K562 (cell line): ENCODE data around the gene NUSAP1. TPM values are rescaled to one million over a fixed set of nuclear protein-coding genes. Genes with fewer than 3 reads are reported as not detected.
A peak's percentile ranks its signal among the peaks of the same experiment; 100 is the strongest.

ENCODE experiments used
- ATF3 ChIP-seq, 2 experiments: fragments of 450-650 bp in 1 of 2; sonication (generic) in 1 of 2; formaldehyde crosslinking in 1 of 2; IDR thresholded peaks in 1 of 2; conservative IDR thresholded peaks in 1 of 2; 2 replicates each; pipeline versions ENCODE4 v1.6.1 to v1.8.1; 2016 to 2023; ENCODE audit warnings: mild to moderate bottlenecking in 2 of 2, moderate library complexity in 2 of 2, inconsistent platforms in 1 of 2, missing genetic modification reagents in 1 of 2
- CC2D1A ChIP-seq: fragments of 450-650 bp; IDR thresholded peaks from 2 replicates; pipeline ENCODE4 v1.6.1; 2017; ENCODE audit warnings: mild to moderate bottlenecking
- CEBPB ChIP-seq: fragments of 450-650 bp; IDR thresholded peaks from 2 replicates; pipeline ENCODE4 v1.6.1; 2016; ENCODE audit warnings: missing genetic modification characterization, missing compliant biosample characterization
- DACH1 ChIP-seq: fragments of 450-650 bp; IDR thresholded peaks from 2 replicates; pipeline ENCODE4 v1.6.1; 2018; ENCODE audit not compliant: partially characterized antibody
- EHMT2 ChIP-seq: fragments of 450-650 bp; IDR thresholded peaks from 2 replicates; pipeline ENCODE4 v1.6.1; 2018; ENCODE audit warnings: antibody characterized with exemption
- ELF2 ChIP-seq: fragments of 250-450 bp; sonication (Bioruptor Pico); IDR thresholded peaks from 2 replicates; pipeline ENCODE4 v1.5.0; 2021; ENCODE audit warnings: mild to moderate bottlenecking
- FOXM1 ChIP-seq, 2 experiments: fragments of 450-650 bp in 1 of 2; sonication (generic) in 1 of 2; formaldehyde crosslinking in 1 of 2; IDR thresholded peaks; 2 replicates each; pipeline versions ENCODE4 v1.6.1 to v1.9.0; 2017 to 2022; ENCODE audit warnings: low read depth in 2 of 2, mild to moderate bottlenecking in 2 of 2, missing genetic modification reagents in 1 of 2, moderate library complexity in 1 of 2
- GATA2 ChIP-seq: sonication (generic); formaldehyde crosslinking; IDR thresholded peaks from 2 replicates; pipeline ENCODE4 v1.4.0; 2020; ENCODE audit warnings: mild to moderate bottlenecking, missing genetic modification reagents
- HLTF ChIP-seq: fragments of 450-650 bp; IDR thresholded peaks from 2 replicates; pipeline ENCODE4 v1.6.1; 2016
- MYC ChIP-seq, 2 experiments: fragments of 250-450 bp in 1 of 2; sonication (Bioruptor Pico) in 1 of 2; IDR thresholded peaks; 2 replicates each; pipeline versions ENCODE4 v1.5.1 to v1.6.1; 2012 to 2021; ENCODE audit warnings: low read depth in 2 of 2, borderline replicate concordance in 1 of 2, improper control_type of control experiment in 1 of 2, low read length in 1 of 2, mild to moderate bottlenecking in 1 of 2, moderate library complexity in 1 of 2
- NR2C1 ChIP-seq, 2 experiments: fragments of 450-650 bp; IDR thresholded peaks; 2 replicates each; pipeline ENCODE4 v1.6.1; 2017; ENCODE audit warnings: mild to moderate bottlenecking in 2 of 2, antibody characterized with exemption in 1 of 2, inconsistent platforms in 1 of 2, missing compliant biosample characterization in 1 of 2, missing genetic modification characterization in 1 of 2
- PHB2 ChIP-seq: fragments of 450-650 bp; IDR thresholded peaks from 2 replicates; pipeline ENCODE4 v1.6.1; 2017; ENCODE audit warnings: low read depth
- RNF219 ChIP-seq: fragments of 250-450 bp; sonication (Bioruptor Pico); IDR thresholded peaks from 2 replicates; pipeline ENCODE4 v1.5.0; 2022; ENCODE audit warnings: mild to moderate bottlenecking
- SMARCA4 ChIP-seq: fragments of 450-650 bp; IDR thresholded peaks from 2 replicates; pipeline ENCODE4 v1.6.1; 2016
- SMC3 ChIP-seq: conservative IDR thresholded peaks from 2 replicates; pipeline ENCODE4 v1.6.1; 2011; ENCODE audit warnings: low read depth, low read length, improper control_type of control experiment; ENCODE audit not compliant: insufficient read depth
- TBL1XR1 ChIP-seq, 2 experiments: IDR thresholded peaks; 2 replicates each; pipeline ENCODE4 v1.6.1; 2012; ENCODE audit warnings: improper control_type of control experiment in 2 of 2, low read length in 2 of 2, mild to moderate bottlenecking in 1 of 2
- TEAD4 ChIP-seq, 2 experiments: sonication (generic) in 1 of 2; formaldehyde crosslinking in 1 of 2; IDR thresholded peaks; 2 replicates each; pipeline versions ENCODE4 v1.6.1 to v1.8.0; 2012 to 2022; ENCODE audit warnings: borderline replicate concordance in 1 of 2, inconsistent platforms in 1 of 2, low read length in 1 of 2, mild to moderate bottlenecking in 1 of 2, missing genetic modification reagents in 1 of 2
- THRAP3 ChIP-seq: fragments of 450-650 bp; IDR thresholded peaks from 2 replicates; pipeline ENCODE4 v1.6.1; 2016; ENCODE audit warnings: mild to moderate bottlenecking, inconsistent platforms, borderline replicate concordance
- ZBTB34 ChIP-seq: fragments of 250-450 bp; sonication (Bioruptor Pico); IDR thresholded peaks from 2 replicates; pipeline ENCODE4 v1.8.0; 2021; ENCODE audit warnings: mild to moderate bottlenecking, moderate library complexity
- ZEB2 ChIP-seq: fragments of 450-650 bp; IDR thresholded peaks from 2 replicates; pipeline ENCODE4 v1.6.1; 2016
- ZNF316 ChIP-seq: fragments of 450-650 bp; IDR thresholded peaks from 2 replicates; pipeline ENCODE4 v1.6.1; 2016
- ZNF354B ChIP-seq: fragments of 250-450 bp; sonication (Bioruptor Pico); IDR thresholded peaks from 2 replicates; pipeline ENCODE4 v1.4.0; 2020
- ZNF445 ChIP-seq: fragments of 250-450 bp; sonication (Bioruptor Pico); IDR thresholded peaks from 2 replicates; pipeline ENCODE4 v1.4.0; 2020; ENCODE audit warnings: low read depth, mild to moderate bottlenecking, moderate library complexity
- ZNF79 ChIP-seq: fragments of 250-450 bp; sonication (Bioruptor Pico); IDR thresholded peaks from 2 replicates; pipeline ENCODE4 v1.4.0; 2020; ENCODE audit warnings: low read depth, mild to moderate bottlenecking, moderate library complexity
- polyA plus RNA-seq, 8 experiments: library from polyadenylated mRNA; depleted of rRNA in 4 of 8; stranded (reverse) in 5 of 8; unstranded in 3 of 8; fragments of >200 nt; fragmentation: Nextera tagmentation in 2 of 8; fragmentation: Illumina TruSeq in 1 of 8; extraction: Ambion mirVana in 2 of 8; extraction: Trizol in 1 of 8; gene quantifications; 2 replicates each; pipeline versions ENCODE4 v1.2.1 to v1.2.3, GENCODE V29; 2011 to 2014; ENCODE audit warnings: inconsistent platforms in 1 of 8, missing spikeins in 1 of 8
- total RNA-seq, 7 experiments: library from RNA; depleted of rRNA in 6 of 7; stranded (reverse); fragments of >200 nt in 6 of 7; fragmentation: Illumina TruSeq in 2 of 7; extraction: Trizol in 2 of 7; gene quantifications; 2 replicates each; pipeline versions ENCODE4 v1.2.1 to v1.2.3, GENCODE V29; 2011 to 2021; ENCODE audit warnings: low replicate concordance in 1 of 7

NUSAP1 gene
- total and polyA plus RNA-seq, 9 of the 15 experiments (the other 6 are each of a cell fraction or from before 2014, with no cell fraction given): 119 to 266 (median 227) TPM

GRCh38 chr15:41334293-41335120 lies 1.8 kb downstream of the NUSAP1 start (continued):
- TF ChIP-seq CC2D1A (peak; percentile 87; the same call in 1 of the 2 replicates), TEAD4 (IDR thresholded peaks at IDR 0.05; ENCODE audit: low read length) (peak; percentile 66; the same call in 1 of the 2 replicates), TEAD4 (CRISPR knock-in tag; IDR thresholded peaks at IDR 0.05; ENCODE audit: borderline replicate concordance) (no peak), EHMT2 (peak; percentile 56; the same call in 1 of the 2 replicates), SMARCA4 (peak; percentile 58), NR2C1 (IDR thresholded peaks at IDR 0.05) (0 out of 2 replicates have a peak, but pooled peaks have one; percentile 14), NR2C1 (tag; IDR thresholded peaks at IDR 0.05) (no peak), GATA2 (peak; percentile 62), ATF3 (IDR thresholded peaks at IDR 0.05) (no peak), ATF3 (CRISPR knock-in tag; conservative IDR thresholded peaks at IDR 0.05) (no peak), ZNF79 (CRISPR knock-in tag) (no peak), ZNF316 (peak; percentile 23; the same call in 1 of the 2 replicates), THRAP3 (peak; percentile 78), CEBPB (tag) (peak; percentile 49), MYC (IDR thresholded peaks at IDR 0.05; ENCODE audit: low read depth, low read length) (no peak), MYC (CRISPR knock-in tag; IDR thresholded peaks at IDR 0.05; ENCODE audit: borderline replicate concordance, low read depth) (peak; percentile 50; the same call in 1 of the 2 replicates), ZNF354B (no peak), SMC3 (no peak), FOXM1 (IDR thresholded peaks at IDR 0.05; ENCODE audit: low read depth) (peak; percentile 60; the same call in 1 of the 2 replicates), FOXM1 (CRISPR knock-in tag; IDR thresholded peaks at IDR 0.05; ENCODE audit: low read depth) (no peak), ZEB2 (0 out of 2 replicates have a peak, but pooled peaks have one; percentile 24), HLTF (no peak), RNF219 (CRISPR knock-in tag) (no peak), ELF2 (no peak), PHB2 (peak; percentile 62; the same call in 1 of the 2 replicates), DACH1 (peak; percentile 30), ZBTB34 (CRISPR knock-in tag) (no peak), ZNF445 (no peak), TBL1XR1 (IDR thresholded peaks at IDR 0.05; ENCODE audit: low read length in 2 of 2) (peak in 1 of 2 experiments; percentile 52; a peak in 1 of 4 replicates)
